Measurements from ENCODE around the gene TBC1D22A.
A peak's percentile ranks its signal among the peaks of the same experiment; 100 is the strongest.

Gene TBC1D22A

GRCh38 chr22:47053013-47053725 lies 290.7 kb downstream of the TBC1D22A start:
- DNase-seq: peak in 1 of 2 experiments; percentile 79

- peak; percentile 54 to 70 for DNase-seq
Observed at GRCh38 chr22:47053726-47054141, 291.3 kb downstream of the TBC1D22A start.

- DNase-seq: no peak
Observed at GRCh38 chr22:47054231-47055072, 292.0 kb downstream of the TBC1D22A start.

- no peak for DNase-seq
Observed at GRCh38 chr22:47055073-47055355, 292.6 kb downstream of the TBC1D22A start.

- DNase-seq: no peak
Observed at GRCh38 chr22:47055461-47055860, 293.0 kb downstream of the TBC1D22A start.

- DNase-seq: no peak
Observed at GRCh38 chr22:47055921-47056320, 293.5 kb downstream of the TBC1D22A start.

GRCh38 chr22:47056361-47056760 lies 293.9 kb downstream of the TBC1D22A start:
- DNase-seq: no peak

GRCh38 chr22:47056776-47057470 lies 294.5 kb downstream of the TBC1D22A start:
- DNase-seq: no peak

GRCh38 chr22:47057916-47058585 lies 295.6 kb downstream of the TBC1D22A start:
- DNase-seq: no peak

- DNase-seq: no peak
Observed at GRCh38 chr22:47059076-47059475, 296.6 kb downstream of the TBC1D22A start.

- DNase-seq: peak in 1 of 2 experiments; percentile 69
Observed at GRCh38 chr22:47059701-47060161, 297.3 kb downstream of the TBC1D22A start.

- DNase-seq: no peak
Observed at GRCh38 chr22:47060718-47061117, 298.3 kb downstream of the TBC1D22A start.

- no peak for DNase-seq
Observed at GRCh38 chr22:47061226-47061625, 298.8 kb downstream of the TBC1D22A start.

- no peak for DNase-seq
Observed at GRCh38 chr22:47062126-47062525, 299.7 kb downstream of the TBC1D22A start.

- no peak for DNase-seq
Observed at GRCh38 chr22:47063071-47063509, 300.6 kb downstream of the TBC1D22A start.

GRCh38 chr22:47063606-47064005 lies 301.2 kb downstream of the TBC1D22A start:
- no peak for DNase-seq

GRCh38 chr22:47064016-47064415 lies 301.6 kb downstream of the TBC1D22A start:
- no peak for DNase-seq

GRCh38 chr22:47064416-47064815 lies 302.0 kb downstream of the TBC1D22A start:
- DNase-seq: no peak

- no peak for DNase-seq
Observed at GRCh38 chr22:47065756-47066615, 303.5 kb downstream of the TBC1D22A start.

GRCh38 chr22:47066616-47066905 lies 304.1 kb downstream of the TBC1D22A start:
- no peak for DNase-seq

GRCh38 chr22:47067321-47067890 lies 305.0 kb downstream of the TBC1D22A start:
- no peak for DNase-seq

Data from NCI-H446 (cell line).